ENCODE measurements around the gene HELZ. TPM values are rescaled to one million over a fixed set of nuclear protein-coding genes. Genes with fewer than 3 reads are reported as not detected.

HELZ gene
- total RNA-seq, 1 donor from 2014 or later = 53.4 TPM

DNA sequence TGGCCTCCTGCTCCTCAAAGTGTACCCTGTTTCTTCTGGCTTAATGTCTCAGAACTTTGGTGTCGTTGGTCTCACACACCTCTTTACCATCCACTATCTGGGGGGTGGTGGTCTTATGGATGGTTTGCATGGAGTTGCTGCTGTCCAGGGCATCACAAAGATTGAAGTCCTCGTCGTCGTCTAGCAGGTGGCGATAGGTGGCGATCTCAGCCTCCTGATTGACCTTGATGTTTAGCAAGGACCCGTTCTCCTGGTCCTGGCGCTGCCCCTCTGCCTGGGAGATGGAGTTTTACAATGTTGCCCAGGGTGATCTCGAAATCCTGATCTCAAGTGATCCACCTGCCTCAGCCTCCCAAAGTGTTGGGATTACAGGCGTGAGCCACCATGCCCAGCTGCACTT lies 31.1 kb upstream of the HELZ start:
- DNase-seq (ENCODE audit: low read depth) (no peak), FAIRE-seq (no peak)
- no peaks in the 10 kb centered on the region for H3K9me3 Mint-ChIP-seq (ENCODE audit: unreplicated experiment)
- H3K4me2 ChIP-seq (ENCODE audit: low read length) = no peak overlapping the region
- H3K36me3 ChIP-seq (ENCODE audit: insufficient read depth, low read length) = no peaks in the 10 kb centered on the region
- no peaks in the 10 kb centered on the region for H3K4me1 ChIP-seq (ENCODE audit: insufficient read depth, low read length)
- no peak for TF ChIP-seq EZH2 (IDR thresholded peaks at IDR 0.05; ENCODE audit: insufficient read depth, low read length)
- TF ChIP-seq, protein P1, sequence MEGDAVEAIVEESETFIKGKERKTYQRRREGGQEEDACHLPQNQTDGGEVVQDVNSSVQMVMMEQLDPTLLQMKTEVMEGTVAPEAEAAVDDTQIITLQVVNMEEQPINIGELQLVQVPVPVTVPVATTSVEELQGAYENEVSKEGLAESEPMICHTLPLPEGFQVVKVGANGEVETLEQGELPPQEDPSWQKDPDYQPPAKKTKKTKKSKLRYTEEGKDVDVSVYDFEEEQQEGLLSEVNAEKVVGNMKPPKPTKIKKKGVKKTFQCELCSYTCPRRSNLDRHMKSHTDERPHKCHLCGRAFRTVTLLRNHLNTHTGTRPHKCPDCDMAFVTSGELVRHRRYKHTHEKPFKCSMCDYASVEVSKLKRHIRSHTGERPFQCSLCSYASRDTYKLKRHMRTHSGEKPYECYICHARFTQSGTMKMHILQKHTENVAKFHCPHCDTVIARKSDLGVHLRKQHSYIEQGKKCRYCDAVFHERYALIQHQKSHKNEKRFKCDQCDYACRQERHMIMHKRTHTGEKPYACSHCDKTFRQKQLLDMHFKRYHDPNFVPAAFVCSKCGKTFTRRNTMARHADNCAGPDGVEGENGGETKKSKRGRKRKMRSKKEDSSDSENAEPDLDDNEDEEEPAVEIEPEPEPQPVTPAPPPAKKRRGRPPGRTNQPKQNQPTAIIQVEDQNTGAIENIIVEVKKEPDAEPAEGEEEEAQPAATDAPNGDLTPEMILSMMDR (IDR thresholded peaks at IDR 0.05; ENCODE audit: insufficient read depth, low read depth, low read length) = no peak
- no peaks in the 10 kb centered on the region for H3K9me3 ChIP-seq (ENCODE audit: insufficient read depth, low read depth, low read length)
- H2AFZ ChIP-seq (ENCODE audit: low read depth, low read length) = no peak overlapping the region
- H3K27me3 Mint-ChIP-seq (ENCODE audit: low read depth, unreplicated experiment) = peaks cover 4% of the 10 kb centered on the region
- H3K4me3 ChIP-seq (ENCODE audit: insufficient read depth, low read depth, low read length) = no peak overlapping the region
- no peaks in the 10 kb centered on the region for H4K20me1 ChIP-seq (ENCODE audit: insufficient read depth, low read length)
- H3K4me1 Mint-ChIP-seq (ENCODE audit: low read depth, unreplicated experiment) = peaks cover 4% of the 10 kb centered on the region
- H3K27ac Mint-ChIP-seq (ENCODE audit: unreplicated experiment) = no peak overlapping the region
- H3K9ac ChIP-seq (ENCODE audit: low read length) = no peak overlapping the region
- no peaks in the 10 kb centered on the region for H3K27me3 ChIP-seq (ENCODE audit: insufficient read depth, low read length)
- no peak overlapping the region for H3K4me3 Mint-ChIP-seq (ENCODE audit: unreplicated experiment)
- no peaks in the 10 kb centered on the region for H3K79me2 ChIP-seq (ENCODE audit: insufficient read depth, low read length)
- no peaks in the 10 kb centered on the region for H3K36me3 Mint-ChIP-seq (ENCODE audit: low read depth, unreplicated experiment)
- H3K27ac ChIP-seq (ENCODE audit: low read depth, low read length) = no peak overlapping the region

DNA sequence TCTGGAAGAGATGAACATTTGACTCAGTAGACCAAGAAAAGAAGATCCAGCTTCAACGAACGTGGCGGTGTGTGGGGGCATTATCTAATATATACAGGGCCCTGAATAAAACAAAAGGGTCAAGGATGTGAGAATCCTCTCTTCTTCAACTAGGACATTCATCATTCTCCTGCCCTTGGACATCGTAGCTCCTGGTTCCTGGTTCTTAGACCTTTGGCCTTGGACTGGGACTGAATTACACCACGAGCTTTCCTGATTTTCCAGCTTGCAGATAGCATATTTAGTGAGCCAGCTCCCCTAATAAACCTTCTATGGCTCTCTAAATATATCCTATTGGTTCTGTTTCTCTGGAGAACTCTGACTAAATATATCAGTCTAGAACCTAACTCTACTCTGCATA lies 29.5 kb upstream of the HELZ start:
- DNase-seq (ENCODE audit: low read depth) (no peak), FAIRE-seq (no peak)
- Mint-ChIP-seq H3K4me1 (ENCODE audit: low read depth, unreplicated experiment) (no peaks in the 10 kb centered on the region), H3K27me3 (ENCODE audit: low read depth, unreplicated experiment) (peaks cover 4% of the 10 kb centered on the region), H3K36me3 (ENCODE audit: low read depth, unreplicated experiment) (no peaks in the 10 kb centered on the region), H3K9me3 (ENCODE audit: unreplicated experiment) (no peaks in the 10 kb centered on the region), H3K27ac (ENCODE audit: unreplicated experiment) (no peak overlapping the region), H3K4me3 (ENCODE audit: unreplicated experiment) (no peak overlapping the region)
- H3K4me3 ChIP-seq (ENCODE audit: insufficient read depth, low read depth, low read length) = no peak overlapping the region
- TF ChIP-seq, protein P1 (IDR thresholded peaks at IDR 0.05; ENCODE audit: insufficient read depth, low read depth, low read length) = no peak
- TF ChIP-seq EZH2 (IDR thresholded peaks at IDR 0.05; ENCODE audit: insufficient read depth, low read length) = no peak
- H3K79me2 ChIP-seq (ENCODE audit: insufficient read depth, low read length) = no peaks in the 10 kb centered on the region
- H3K9ac ChIP-seq (ENCODE audit: low read length) = no peak overlapping the region
- no peaks in the 10 kb centered on the region for H3K36me3 ChIP-seq (ENCODE audit: insufficient read depth, low read length)
- no peaks in the 10 kb centered on the region for H3K9me3 ChIP-seq (ENCODE audit: insufficient read depth, low read depth, low read length)
- no peak overlapping the region for H3K27ac ChIP-seq (ENCODE audit: low read depth, low read length)
- H2AFZ ChIP-seq (ENCODE audit: low read depth, low read length) = no peak overlapping the region
- H4K20me1 ChIP-seq (ENCODE audit: insufficient read depth, low read length) = no peaks in the 10 kb centered on the region
- H3K4me1 ChIP-seq (ENCODE audit: insufficient read depth, low read length) = no peaks in the 10 kb centered on the region
- no peaks in the 10 kb centered on the region for H3K27me3 ChIP-seq (ENCODE audit: insufficient read depth, low read length)
- H3K4me2 ChIP-seq (ENCODE audit: low read length) = no peak overlapping the region

DNA sequence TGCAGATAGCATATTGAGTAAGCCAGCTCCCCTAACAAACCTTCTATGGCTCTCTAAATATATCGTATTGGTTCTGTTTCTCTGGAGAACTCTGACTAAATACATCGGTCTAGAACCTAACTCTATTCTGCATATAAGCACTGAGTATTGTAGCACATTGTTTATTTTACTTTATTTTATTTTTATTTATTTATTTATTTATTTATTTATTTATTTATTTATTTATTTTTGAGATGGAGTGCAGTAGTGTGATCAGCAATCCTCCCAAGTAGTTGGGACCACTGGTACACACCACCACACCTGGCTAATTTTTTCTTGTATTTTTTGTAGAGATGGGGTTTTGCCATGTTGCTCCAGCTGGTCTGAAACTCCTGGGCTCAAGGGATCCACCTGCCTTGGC lies 28.9 kb upstream of the HELZ start:
- Mint-ChIP-seq H3K27me3 (ENCODE audit: low read depth, unreplicated experiment) (peaks cover 4% of the 10 kb centered on the region), H3K9me3 (ENCODE audit: unreplicated experiment) (no peaks in the 10 kb centered on the region)

More for the DNA sequence above, 28.9 kb upstream of the HELZ start:
- no peak overlapping the region for H3K4me3 ChIP-seq (ENCODE audit: insufficient read depth, low read depth, low read length)
- Mint-ChIP-seq H3K27ac (ENCODE audit: unreplicated experiment) (no peak overlapping the region), H3K36me3 (ENCODE audit: low read depth, unreplicated experiment) (no peaks in the 10 kb centered on the region), H3K4me1 (ENCODE audit: low read depth, unreplicated experiment) (no peaks in the 10 kb centered on the region), H3K4me3 (ENCODE audit: unreplicated experiment) (no peak overlapping the region)
- H3K79me2 ChIP-seq (ENCODE audit: insufficient read depth, low read length) = no peaks in the 10 kb centered on the region
- TF ChIP-seq EZH2 (IDR thresholded peaks at IDR 0.05; ENCODE audit: insufficient read depth, low read length) = no peak
- TF ChIP-seq, protein P1 (IDR thresholded peaks at IDR 0.05; ENCODE audit: insufficient read depth, low read depth, low read length) = no peak
- no peak overlapping the region for H3K9ac ChIP-seq (ENCODE audit: low read length)
- H4K20me1 ChIP-seq (ENCODE audit: insufficient read depth, low read length) = no peaks in the 10 kb centered on the region
- no peaks in the 10 kb centered on the region for H3K9me3 ChIP-seq (ENCODE audit: insufficient read depth, low read depth, low read length)
- no peak for DNase-seq (ENCODE audit: low read depth)
- H3K4me2 ChIP-seq (ENCODE audit: low read length) = no peak overlapping the region
- no peak overlapping the region for H2AFZ ChIP-seq (ENCODE audit: low read depth, low read length)
- H3K4me1 ChIP-seq (ENCODE audit: insufficient read depth, low read length) = no peaks in the 10 kb centered on the region
- no peak overlapping the region for H3K27ac ChIP-seq (ENCODE audit: low read depth, low read length)
- no peaks in the 10 kb centered on the region for H3K36me3 ChIP-seq (ENCODE audit: insufficient read depth, low read length)
- no peak for FAIRE-seq
- no peaks in the 10 kb centered on the region for H3K27me3 ChIP-seq (ENCODE audit: insufficient read depth, low read length)
